HTERT RPE-1 (cell line): ENCODE measurements around the gene LILRB1.
"Not testable (repeated sequence)": the region's sequence is repeated elsewhere in the genome, so short reads cannot be mapped to it uniquely, and the experiment has no call there.

Source experiments
- in situ Hi-C: fragments of 300-500 bp; cut with MboI; formaldehyde crosslinking; loops from 4 replicates; pipeline ENCODE4 v1.14.3; 2020; ENCODE audit warnings: low sequenced_read_pairs

The LILRB1 gene

DNA sequence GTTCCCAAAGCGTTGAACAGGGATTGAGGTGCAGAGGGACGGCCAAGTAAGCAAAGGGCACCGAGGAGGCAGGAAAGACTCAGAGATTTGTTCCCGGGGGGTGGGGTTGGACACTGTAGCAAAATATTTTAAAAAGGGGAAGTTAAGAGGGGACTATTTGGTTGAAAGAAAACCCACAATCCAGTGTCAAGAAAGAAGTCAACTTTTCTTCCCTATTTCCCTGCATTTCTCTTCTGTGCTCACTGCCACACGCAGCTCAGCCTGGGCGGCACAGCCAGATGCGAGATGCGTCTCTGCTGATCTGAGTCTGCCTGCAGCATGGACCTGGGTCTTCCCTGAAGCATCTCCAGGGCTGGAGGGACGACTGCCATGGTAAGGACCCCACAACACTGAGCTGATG is at the start of gene LILRB1:
LILRB1 (plus strand) TSS at position 223 of the 400 bp plus-strand sequence. CDS start 590 bp downstream, outside the sequence.
- in situ Hi-C loops = not testable (repeated sequence)

- in situ Hi-C loops = no loop called here
Observed at GRCh38 chr19:54586397-54586796, 43.9 kb upstream of the LILRB1 start.

GRCh38 chr19:54587026-54587425 is 43.3 kb upstream of the LILRB1 start:
- in situ Hi-C loops = no loop called here

DNA sequence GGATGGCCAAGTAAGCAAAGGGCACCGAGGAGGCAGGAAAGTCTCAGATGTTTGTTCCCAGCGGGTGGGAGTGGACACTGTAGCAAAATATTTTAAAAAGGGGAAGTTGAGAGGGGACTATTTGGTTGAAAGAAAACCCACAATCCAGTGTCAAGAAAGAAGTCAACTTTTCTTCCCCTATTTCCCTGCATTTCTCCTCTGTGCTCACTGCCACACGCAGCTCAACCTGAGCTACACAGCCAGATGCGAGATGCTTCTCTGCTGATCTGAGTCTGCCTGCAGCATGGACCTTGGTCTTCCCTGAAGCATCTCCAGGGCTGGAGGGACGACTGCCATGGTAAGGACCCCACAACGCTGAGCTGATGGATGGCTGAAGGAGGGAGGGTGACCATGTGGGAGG is 36.8 kb upstream of the LILRB1 start, which contains the start of gene LILRA1:
LILRA1 (plus strand) TSS at position 188 of the 400 bp plus-strand sequence. CDS start 613 bp downstream, outside the sequence.
- in situ Hi-C loops = not testable (repeated sequence)

GRCh38 chr19:54593931-54594626 is 36.2 kb upstream of the LILRB1 start:
- in situ Hi-C loops = not testable (repeated sequence)

DNA sequence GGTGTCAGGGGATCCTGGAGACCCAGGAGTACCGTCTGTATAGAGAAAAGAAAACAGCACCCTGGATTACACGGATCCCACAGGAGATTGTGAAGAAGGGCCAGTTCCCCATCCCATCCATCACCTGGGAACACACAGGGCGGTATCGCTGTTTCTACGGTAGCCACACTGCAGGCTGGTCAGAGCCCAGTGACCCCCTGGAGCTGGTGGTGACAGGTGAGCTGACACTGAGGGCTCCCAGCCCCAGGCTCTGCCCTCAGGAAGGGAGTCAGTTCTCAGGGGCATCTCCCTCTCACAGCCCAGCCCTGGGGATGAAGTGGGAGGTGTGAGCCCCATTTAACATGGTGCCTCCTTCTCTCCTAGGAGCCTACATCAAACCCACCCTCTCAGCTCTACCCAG is 35.5 kb upstream of the LILRB1 start:
- in situ Hi-C loops = no loop called here

DNA sequence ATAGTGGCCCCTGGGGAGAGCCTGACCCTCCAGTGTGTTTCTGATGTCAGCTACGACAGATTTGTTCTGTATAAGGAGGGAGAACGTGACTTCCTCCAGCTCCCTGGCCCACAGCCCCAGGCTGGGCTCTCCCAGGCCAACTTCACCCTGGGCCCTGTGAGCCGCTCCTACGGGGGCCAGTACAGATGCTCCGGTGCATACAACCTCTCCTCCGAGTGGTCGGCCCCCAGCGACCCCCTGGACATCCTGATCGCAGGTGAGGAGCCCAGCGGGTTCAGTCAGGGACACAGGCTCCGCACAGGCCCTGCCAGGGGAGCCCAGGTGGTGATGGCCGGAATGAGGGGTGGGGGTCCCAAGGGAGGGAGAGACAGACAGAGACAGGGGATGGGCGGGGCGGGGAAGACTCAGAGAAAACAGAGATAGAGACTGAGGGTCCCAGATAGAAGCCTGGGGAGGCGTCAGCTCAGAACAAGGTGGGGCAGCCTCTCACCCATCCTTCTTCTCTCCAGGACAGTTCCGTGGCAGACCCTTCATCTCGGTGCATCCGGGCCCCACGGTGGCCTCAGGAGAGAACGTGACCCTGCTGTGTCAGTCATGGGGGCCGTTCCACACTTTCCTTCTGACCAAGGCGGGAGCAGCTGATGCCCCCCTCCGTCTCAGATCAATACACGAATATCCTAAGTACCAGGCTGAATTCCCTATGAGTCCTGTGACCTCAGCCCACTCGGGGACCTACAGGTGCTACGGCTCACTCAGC is 34.4 kb upstream of the LILRB1 start:
- in situ Hi-C loops = not testable (repeated sequence)

DNA sequence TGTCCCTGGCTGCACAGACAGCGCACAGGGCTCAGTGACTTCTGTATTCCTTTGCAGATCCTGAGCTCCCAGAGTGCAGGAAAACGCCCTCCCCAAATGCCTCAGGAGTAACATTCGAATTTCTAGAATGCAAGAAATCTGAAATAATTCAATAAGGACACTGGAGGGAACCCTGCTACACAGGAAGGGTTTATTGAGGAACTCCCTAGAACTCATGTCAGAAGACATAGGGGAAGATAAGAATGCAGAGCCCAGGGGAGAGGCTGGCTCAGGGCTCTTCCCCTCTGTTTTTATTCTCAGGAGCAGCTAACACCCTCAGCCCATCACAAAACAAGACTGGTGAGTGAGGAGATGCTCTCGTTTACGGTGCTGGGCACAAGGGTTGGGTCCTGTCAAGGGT is 30.1 kb upstream of the LILRB1 start:
- in situ Hi-C loops = no loop called here

- in situ Hi-C loops = no loop called here
Observed at GRCh38 chr19:54606230-54606629, 24.1 kb upstream of the LILRB1 start.

GRCh38 chr19:54606891-54607784 is 23.1 kb upstream of the LILRB1 start:
- in situ Hi-C loops = no loop called here

- in situ Hi-C loops = no loop called here
Observed at GRCh38 chr19:54607785-54608150, 22.5 kb upstream of the LILRB1 start.

GRCh38 chr19:54608205-54608604 is 22.1 kb upstream of the LILRB1 start:
- in situ Hi-C loops = no loop called here

- in situ Hi-C loops = no loop called here
Observed at GRCh38 chr19:54608792-54609191, 21.5 kb upstream of the LILRB1 start.

- in situ Hi-C loops = no loop called here
Observed at GRCh38 chr19:54609356-54609791, 20.9 kb upstream of the LILRB1 start.

DNA sequence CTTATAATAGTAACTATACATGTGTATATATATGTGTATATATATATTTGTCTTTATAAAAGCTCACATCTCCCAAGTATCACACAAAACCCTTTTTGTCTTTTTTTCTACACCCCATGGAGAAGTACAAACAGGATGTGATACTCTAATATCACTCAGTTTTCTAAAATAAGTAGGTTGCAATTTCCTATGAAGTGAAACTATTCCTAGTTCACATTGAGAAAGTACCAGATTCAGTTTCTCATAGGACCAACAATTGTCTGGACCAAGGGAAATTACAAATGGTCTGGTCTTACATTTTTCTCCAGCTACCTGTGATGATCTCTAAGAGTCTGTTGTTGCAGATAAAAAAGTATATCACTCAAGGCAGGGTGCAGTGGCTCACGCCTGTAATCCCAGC is 17.9 kb upstream of the LILRB1 start:
- in situ Hi-C loops = no loop called here

DNA sequence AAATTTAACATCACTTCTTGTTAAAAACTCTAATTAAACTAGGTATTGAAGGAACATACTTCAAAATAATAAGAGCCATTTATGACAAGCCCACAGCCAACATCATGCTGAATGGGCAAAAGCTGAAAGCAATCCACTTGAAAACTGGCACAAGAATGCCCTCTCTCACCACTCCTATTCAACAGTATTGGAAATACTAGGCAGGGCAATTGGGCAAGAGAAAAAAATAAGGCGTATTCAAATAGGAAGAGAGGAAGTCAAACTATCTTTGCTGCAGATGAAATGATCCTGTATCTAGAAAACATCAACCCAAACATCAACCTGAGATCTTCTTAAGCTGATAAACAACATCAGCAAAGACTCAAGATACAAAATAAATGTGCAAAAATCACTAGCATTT is 15.6 kb upstream of the LILRB1 start:
- in situ Hi-C loops = no loop called here

DNA sequence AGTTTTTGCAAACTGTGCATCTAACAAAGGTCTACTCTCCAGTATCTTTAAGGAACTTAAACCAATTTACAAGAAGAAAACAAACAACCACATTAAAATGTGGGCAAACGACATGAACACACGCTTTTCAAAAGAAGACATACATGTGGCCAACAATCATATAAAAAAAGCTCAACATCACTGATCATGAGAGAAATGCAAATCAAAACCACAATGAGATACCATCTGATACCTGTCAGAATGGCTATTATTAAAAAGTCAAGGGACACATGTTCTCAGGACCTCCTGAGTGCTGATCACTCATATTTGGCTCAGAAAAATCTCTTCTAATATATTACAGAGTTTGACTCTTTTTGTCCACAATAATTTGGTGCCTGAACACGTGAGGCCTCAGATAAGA is 14.2 kb upstream of the LILRB1 start:
- in situ Hi-C loops = no loop called here

GRCh38 chr19:54616821-54617560 is 13.3 kb upstream of the LILRB1 start:
- in situ Hi-C loops = no loop called here

DNA sequence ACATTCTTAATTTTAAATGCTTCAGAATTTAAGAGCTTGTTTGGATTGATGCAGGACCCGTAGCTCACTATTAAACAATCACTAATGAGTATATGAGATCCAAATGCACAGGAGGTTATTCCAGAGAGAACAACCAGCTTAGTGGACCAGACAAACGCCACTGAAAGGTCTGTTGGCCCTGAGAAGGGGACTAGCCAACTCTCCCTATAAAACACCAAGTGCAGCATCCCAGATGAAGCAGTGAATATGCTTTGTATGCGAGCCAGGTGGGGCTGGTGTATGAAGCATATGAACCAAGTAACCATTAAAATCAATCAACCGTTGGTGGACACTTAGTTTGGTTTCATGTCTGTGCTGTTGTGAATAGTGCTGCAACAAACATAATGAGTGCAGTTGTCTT is 9.8 kb upstream of the LILRB1 start:
- in situ Hi-C loops = no loop called here

DNA sequence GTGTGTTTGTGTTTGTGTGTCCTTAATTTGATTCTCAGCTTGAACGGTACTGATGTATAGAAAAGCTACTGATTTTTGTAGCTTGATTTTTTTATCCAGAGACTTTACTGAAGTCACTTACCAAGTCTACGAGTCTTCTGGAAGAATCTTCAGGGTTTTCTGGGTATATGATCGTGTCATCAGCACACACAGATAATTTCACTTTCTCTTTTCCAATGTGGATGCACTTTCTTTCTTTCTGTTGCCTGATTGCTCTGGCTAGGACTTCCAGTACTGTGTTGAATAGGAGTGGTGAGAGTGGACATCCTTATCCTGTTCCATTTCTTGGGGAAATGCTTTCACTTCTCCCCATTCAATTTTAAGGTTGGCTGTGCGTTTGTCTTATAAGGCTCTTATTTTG is 7.9 kb upstream of the LILRB1 start:
- in situ Hi-C loops = no loop called here

DNA sequence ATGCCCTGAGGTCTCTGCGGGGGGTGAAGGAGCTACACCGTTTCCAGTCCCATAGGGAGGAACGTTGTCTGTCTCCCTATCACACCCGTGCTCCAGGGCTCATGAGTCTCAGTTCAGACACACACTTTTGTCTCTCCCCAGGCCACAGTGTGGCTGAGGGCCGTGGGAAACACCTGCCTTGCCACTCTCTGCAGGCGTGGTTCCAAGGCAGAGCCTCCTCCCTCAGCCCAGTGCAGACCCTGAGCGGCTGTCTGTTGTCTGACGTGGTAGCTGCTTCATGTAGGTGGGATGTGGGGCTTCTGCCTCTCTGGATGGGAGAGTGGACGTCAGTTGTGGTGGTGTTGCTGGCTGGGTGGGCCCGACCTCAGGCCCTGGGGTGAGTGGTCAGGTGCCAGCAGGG is 6.0 kb upstream of the LILRB1 start:
- in situ Hi-C loops = not testable (repeated sequence)
